AG09319 (cell line): ENCODE results near the gene PKMYT1.

ENCODE experiments used
- DNase-seq: peaks from one replicate; pipeline ENCODE4 v3.0.0-alpha.2; 2010; ENCODE audit warnings: low read depth; ENCODE audit errors: extremely low read depth
- CTCF ChIP-seq: IDR thresholded peaks from 2 replicates; pipeline ENCODE4 v1.5.1; 2011; ENCODE audit warnings: low read depth, mild to moderate bottlenecking, inconsistent platforms, low read length, moderate library complexity

The PKMYT1 gene

DNA sequence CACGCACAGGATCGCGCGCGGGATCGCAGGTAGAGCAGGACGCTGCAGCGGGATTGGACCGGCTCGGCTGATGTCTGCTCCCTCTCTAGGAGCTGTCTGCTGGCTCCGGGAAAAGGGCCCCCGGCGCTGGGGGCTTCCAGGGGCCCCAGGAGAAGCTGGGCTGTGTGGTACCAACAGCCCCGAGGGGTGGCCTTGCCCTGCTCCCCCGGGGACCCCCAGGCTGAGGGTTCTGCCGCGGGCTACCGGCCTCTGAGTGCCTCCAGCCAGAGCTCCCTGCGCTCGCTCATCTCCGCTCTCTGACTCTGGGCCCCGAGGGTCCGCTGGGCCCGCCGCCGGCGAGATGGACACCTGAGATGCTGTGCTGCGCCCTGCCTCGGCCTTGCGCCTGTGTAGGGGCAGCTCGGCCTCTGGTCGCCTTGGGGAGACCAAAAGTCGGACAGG is 12.5 kb downstream of the PKMYT1 start:
- TF ChIP-seq CTCF, result no peak
- DNase-seq, result no peak

DNA sequence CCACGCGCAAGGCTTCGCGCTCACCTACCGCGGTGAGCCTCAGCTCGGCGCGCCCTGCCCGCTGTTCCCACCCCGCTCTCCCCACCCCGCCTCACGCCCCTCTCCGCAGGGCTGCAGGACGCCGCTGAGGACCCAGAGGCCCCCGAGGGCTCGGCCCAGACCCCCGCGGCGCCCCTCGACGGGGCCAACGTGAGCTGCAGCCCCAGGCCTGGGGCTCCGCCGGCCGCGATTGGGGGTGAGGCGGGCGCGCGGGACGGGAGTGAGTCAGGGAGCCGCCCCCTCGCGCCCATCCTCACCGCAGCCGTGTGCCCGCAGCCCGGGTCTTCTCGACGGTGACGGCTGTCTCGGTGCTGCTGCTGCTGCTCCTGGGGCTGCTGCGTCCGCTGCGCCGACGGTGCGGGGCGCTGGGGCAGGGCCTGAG is 13.0 kb downstream of the PKMYT1 start:
- no peak for DNase-seq
- no peak for TF ChIP-seq CTCF

DNA sequence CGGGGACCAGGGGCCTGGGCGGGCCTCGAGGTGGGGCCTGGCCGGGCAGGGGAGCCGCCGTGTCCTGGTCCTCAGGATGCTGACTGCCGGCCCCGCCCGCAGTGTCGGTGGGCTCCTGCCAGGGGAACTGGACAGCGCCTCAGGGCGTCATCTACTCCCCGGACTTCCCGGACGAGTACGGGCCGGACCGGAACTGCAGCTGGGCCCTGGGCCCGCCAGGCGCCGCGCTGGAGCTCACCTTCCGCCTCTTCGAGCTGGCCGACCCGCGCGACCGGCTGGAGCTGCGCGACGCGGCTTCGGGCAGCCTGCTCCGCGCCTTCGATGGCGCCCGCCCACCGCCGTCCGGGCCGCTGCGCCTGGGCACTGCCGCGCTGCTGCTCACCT is 13.4 kb downstream of the PKMYT1 start:
- peak; percentile 5 for TF ChIP-seq CTCF
- no peak for DNase-seq

- no peak for TF ChIP-seq CTCF
- DNase-seq, result no peak
Measured at GRCh38 chr16:2966043-2966807, 14.0 kb downstream of the PKMYT1 start.

DNA sequence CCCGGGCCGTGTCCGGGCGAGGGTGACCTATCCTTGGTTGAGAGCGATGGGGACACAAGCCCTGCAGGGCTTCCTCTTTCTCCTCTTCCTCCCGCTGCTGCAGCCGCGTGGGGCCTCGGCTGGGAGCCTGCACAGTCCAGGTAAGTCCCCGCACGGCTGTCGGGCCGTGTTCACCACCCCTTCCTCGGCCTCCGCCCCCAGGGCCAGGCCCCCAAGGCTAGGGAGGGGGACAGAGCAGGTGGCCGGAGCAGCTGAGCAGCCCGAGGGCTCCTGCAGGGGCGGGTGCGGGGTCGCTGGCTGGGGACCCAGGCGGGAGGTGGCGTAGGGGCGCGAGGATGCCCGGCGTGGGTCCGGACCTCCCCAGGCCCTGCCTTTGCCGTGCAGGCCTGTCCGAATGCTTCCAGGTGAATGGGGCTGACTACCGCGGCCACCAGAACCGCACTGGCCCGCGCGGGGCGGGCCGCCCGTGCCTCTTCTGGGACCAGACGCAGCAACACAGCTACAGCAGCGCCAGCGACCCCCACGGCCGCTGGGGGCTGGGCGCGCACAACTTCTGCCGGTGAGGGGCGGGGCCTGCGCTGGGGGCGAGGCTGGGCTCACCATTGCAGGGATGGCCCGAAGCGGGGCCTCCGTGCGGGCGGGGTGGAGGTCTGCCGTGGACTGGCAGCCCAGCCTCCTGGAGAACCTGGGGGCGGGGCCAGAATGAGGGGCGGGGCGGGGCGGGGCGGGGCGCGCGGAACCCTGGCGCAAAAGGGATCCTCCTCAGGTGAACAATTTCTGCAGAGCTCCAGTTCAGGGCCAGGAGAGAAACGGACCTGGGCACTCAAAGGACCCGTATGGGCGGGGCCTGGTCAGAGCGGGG is 15.5 kb downstream of the PKMYT1 start:
- DNase-seq, result no peak
- no peak for TF ChIP-seq CTCF

GRCh38 chr16:2963723-2964474 is 16.3 kb downstream of the PKMYT1 start, which contains the start of gene KREMEN2:
Gene KREMEN2 (plus strand): TSS chr16:2964275. CDS start chr16:2964521, 246 bp downstream.
- DNase-seq, result no peak
- TF ChIP-seq CTCF, result no peak
